HL-60 (cell line): ENCODE results near the gene NR2F1-AS1.
A peak's percentile ranks its signal among the peaks of the same experiment; 100 is the strongest.

Source experiments
- DNase-seq, 2 experiments: peaks; one replicate each; pipeline ENCODE4 v3.0.0-alpha.2; 2010 to 2020; ENCODE audit warnings: low read depth in 1 of 2, low spot score in 1 of 2
- H3K27ac ChIP-seq: fragments of 250-450 bp; sonication (Bioruptor Pico); replicated peaks from 2 replicates; pipeline ENCODE4 v1.5.1; 2020; ENCODE audit warnings: mild to moderate bottlenecking, moderate library complexity
- H3K27me3 ChIP-seq: fragments of 250-450 bp; sonication (Bioruptor Pico); 2 replicates; pipeline ENCODE4 v1.5.1; 2021; ENCODE audit warnings: mild to moderate bottlenecking, moderate library complexity; ENCODE audit not compliant: insufficient read depth, poor library complexity, severe bottlenecking
- H3K4me3 ChIP-seq: replicated peaks from 2 replicates; pipeline ENCODE4 v1.5.1; 2011; ENCODE audit warnings: mild to moderate bottlenecking, control low read depth, low read length; ENCODE audit not compliant: insufficient read depth
- CTCF ChIP-seq: IDR thresholded peaks from one replicate; pipeline ENCODE4 v1.5.1; 2011; ENCODE audit warnings: low read length, control low read depth, inconsistent platforms; ENCODE audit not compliant: insufficient read depth
- GABPA ChIP-seq: IDR thresholded peaks from 2 replicates; pipeline ENCODE4 v1.6.1; 2012; ENCODE audit warnings: low read depth
- POLR2AphosphoS5 ChIP-seq: IDR thresholded peaks from 2 replicates; pipeline ENCODE4 v1.6.1; 2012; ENCODE audit warnings: low read depth
- REST ChIP-seq: IDR thresholded peaks from 2 replicates; pipeline ENCODE4 v1.6.1; 2012; ENCODE audit warnings: low read depth; ENCODE audit not compliant: insufficient replicate concordance
- SPI1 ChIP-seq: IDR thresholded peaks from 2 replicates; pipeline ENCODE4 v1.6.1; 2012; ENCODE audit warnings: low read depth, mild to moderate bottlenecking, borderline replicate concordance

Gene NR2F1-AS1

DNA sequence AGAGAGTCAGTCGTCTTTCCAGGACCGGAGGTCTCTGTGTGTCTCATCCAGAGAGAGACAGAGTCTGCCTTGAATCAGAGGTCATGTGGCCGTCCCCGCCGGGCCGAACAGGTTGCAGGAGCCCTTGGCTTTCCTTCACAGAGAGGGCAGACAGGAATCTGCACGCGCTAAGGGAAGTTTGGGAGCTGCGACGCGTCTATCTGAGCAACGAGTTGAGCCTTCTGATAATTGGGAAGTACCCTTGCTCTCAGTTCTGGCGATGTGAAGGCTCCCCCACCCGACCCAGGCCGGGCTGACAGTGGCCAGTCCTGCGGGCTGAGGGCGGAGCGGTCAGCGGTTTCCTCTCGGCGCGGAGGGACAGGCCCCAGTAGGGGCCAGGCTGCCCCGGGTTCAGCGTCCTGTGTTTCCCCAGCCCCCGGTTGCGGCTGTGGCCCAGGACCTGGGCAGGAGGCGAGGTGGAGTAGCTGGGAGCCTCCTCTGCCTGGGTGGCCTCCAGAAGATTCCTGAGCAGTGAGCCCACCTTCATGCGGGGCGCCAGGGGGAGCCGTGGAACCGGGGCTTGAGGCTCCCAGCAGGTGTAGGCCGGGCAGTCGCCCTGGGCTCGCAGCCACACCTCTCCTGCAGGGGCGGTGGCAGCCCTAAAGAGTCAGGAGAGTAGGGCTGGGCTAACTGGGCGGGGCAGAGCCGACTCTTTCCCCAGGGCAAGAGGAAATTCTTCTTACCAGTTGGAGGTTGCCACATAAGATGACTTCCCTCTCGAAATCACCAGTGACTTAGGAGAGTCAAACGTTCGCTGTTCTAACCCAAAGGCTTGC lies 15.9 kb upstream of the NR2F1-AS1 start:
- no peak for TF ChIP-seq GABPA
- no peak for TF ChIP-seq POLR2AphosphoS5
- TF ChIP-seq CTCF, result no peak
- no peak for TF ChIP-seq SPI1
- no peak for TF ChIP-seq REST
- Histone ChIP-seq H3K4me3 (no peak overlapping the region), H3K27ac (no peak overlapping the region), H3K27me3 (peaks cover 3% of the 10 kb centered on the region)
- DNase-seq, result peak in 1 of 2 experiments; percentile 60

GRCh38 chr5:93596310-93596675 lies 15.3 kb upstream of the NR2F1-AS1 start:
- TF ChIP-seq CTCF (no peak), POLR2AphosphoS5 (no peak), GABPA (no peak), SPI1 (no peak), REST (no peak)
- Histone ChIP-seq H3K4me3 (no peak overlapping the region), H3K27me3 (peaks cover 2% of the 10 kb centered on the region), H3K27ac (no peak overlapping the region)
- DNase-seq, result no peak

GRCh38 chr5:93595420-93596147 lies 14.6 kb upstream of the NR2F1-AS1 start:
- no peak for DNase-seq
- H3K4me3 ChIP-seq, result no peak overlapping the region
- no peaks in the 10 kb centered on the region for H3K27me3 ChIP-seq
- TF ChIP-seq POLR2AphosphoS5 (no peak), GABPA (no peak), REST (no peak), CTCF (no peak), SPI1 (no peak)
- no peak overlapping the region for H3K27ac ChIP-seq
